Stimulated activated CD8-positive, alpha-beta memory T cell treated with anti-CD3 and anti-CD28 coated beads, Interleukin-2, amount 100 ng/mL, for 48 hours (primary cell): Measurements from ENCODE around the gene KIRREL1.

Experiments
- DNase-seq, 2 donors: peaks; one replicate each; pipeline ENCODE4 v3.0.0-alpha.2; 2020; ENCODE audit warnings: low read depth in 2 of 2

The KIRREL1 gene

DNA sequence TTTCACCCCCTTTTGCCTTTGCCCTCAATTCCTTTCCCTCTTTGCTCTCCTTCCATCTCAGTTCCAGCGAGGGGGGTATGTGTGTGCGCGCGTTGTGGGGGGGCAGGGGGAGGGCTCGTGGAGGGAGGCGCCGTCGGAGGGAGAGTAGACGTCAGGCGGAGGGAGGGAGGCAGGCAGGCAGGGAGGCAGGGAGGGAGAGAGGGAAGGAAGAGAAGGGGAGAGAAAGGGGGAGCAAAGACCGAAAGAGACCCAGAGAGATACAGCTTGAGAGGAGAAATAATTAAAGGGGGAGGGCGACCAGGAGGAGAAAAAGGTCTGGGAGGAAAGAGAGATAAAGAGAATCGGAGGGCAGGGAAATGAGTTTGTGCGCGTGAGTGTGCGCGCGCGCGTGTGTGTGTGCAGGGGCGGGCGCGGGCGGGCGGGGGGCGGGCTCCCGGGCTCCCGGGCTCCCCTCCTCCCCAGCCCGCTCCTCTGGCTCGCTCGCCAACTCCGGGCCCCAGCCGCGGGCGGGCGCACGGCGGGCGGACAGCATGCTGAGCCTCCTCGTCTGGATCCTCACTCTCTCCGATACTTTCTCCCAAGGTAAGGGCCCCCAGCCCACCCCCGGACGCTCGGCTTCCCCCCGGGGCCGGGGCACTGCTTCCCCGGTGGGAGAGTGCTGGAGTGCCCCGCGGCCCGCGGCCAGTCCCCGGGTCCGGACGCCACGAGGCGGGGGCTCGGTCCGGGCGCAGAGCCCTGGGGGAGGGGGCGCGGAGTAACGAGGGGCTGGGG, at the start of gene KIRREL1:
KIRREL1 (plus strand) TSS at position 499 of the 771 bp plus-strand sequence; CDS start at position 531, 32 bp downstream.
- peak in 1 of 2 donors; percentile 4 for DNase-seq

DNA sequence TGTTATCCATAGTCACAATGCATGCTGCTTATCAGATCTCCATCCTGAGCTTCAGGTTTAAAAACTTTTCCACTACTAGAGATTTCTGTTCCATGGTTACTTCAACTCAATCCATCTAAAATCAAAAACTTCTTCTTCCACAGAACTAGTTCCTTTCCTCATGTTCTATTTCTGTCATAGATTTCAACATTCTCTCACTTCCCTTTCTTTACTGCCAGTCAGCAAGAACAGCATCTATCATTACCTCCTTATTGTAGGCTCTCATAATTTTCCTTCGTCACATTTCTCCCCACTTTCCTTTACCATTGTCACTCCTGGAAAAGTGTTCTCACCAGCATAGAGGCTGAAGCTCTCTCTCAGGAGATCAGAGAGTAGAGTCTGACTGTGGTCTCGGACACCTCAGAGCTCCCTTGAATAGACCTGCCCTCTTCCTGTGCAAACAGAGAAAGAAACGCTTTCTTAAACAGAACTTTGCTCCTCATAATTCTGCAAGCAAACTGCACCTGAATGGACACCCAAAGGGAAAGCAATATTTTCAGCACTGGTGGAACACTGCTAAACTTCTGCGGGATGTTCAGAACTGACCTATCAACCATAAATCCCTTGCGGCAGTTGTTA, 48.7 kb upstream of the KIRREL1 start:
- DNase-seq: no peak

DNA sequence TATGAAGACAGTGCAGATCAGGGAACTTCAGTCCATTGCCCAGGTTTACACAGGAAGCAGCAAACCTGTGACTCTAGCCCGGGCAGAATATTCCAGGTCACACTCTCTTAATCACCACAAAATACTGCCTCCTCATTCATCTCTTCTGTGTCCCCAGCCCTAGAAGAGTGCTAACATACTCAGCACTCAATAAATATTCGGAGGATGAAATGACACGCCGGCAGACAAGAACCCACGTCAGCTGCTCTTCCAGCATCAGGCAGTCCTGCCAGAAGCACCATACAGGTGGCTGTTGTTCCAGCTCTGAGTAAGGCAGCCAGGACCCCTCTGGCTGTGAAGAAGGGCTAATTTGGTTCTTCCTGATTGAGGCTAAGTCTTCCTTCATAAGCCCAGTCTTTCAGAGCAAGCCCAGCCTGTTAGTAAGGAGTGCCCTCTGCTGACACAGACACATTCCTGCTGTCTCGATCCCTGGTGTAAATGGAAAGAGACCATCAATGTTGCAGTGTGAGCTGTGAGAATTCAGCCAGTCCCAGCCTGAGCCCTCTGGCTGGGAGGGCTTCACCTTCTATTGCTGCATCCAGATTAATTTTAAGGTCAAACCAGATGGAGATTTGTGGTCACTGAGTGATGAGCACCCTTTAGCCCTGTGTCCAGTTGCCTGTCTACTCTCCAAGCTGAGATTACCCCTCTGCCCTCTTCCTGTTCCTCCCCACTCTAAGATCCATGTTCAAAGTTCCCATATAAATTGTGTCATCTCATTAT, 45.0 kb upstream of the KIRREL1 start:
- DNase-seq: no peak

DNA sequence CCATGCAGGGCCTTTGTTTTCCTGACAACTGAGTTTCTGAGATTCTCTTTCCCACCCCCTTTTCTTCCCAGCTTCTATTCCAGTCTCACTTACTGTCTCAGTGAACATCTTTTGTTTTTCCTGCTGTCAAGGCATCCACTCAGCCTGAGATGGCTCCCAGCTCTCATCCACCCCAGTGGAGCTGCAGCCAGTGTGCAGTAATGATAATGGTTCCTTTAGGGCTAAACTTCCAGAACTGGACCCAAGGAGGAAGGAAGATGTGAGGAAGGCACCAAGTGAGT, 44.4 kb upstream of the KIRREL1 start:
- DNase-seq: no peak

DNA sequence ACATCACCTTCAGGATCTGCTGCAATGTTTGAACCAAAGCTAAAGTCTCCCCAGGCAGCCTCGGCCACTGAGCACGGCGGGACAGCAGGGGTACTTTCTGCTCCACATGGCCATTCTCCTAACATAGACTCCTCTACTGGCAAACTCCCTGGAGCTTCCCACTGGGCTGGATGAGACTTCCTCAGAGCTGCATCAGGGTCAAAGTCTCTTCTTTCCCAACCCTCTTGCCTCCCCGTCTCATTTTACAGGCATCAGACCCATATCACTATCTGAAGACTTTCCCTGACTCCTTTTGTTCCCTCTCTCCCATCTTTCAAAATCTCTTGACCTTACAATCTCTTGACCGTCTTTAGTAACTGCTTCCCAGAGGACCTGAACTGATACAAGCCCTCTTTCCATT, 42.2 kb upstream of the KIRREL1 start:
- no peak for DNase-seq

DNA sequence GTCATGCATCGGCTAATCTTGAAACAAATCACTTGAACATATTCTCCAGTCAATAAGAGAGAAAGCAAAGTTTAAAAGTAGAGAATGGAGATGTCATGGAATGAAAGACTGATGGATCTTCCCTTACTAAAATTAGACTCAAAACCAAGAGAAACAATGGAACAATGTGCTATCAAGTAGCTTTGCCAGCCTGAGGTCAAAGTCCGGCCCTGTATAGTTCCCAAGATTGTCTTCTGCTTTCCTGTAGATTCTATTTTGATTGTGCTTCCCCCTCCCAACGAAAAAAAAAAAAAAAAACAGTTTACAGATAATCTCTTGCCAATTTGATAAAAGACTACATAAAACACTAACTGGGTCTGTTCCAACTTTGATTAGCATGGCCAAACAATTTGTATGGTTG, 40.8 kb upstream of the KIRREL1 start:
- DNase-seq: no peak

DNA sequence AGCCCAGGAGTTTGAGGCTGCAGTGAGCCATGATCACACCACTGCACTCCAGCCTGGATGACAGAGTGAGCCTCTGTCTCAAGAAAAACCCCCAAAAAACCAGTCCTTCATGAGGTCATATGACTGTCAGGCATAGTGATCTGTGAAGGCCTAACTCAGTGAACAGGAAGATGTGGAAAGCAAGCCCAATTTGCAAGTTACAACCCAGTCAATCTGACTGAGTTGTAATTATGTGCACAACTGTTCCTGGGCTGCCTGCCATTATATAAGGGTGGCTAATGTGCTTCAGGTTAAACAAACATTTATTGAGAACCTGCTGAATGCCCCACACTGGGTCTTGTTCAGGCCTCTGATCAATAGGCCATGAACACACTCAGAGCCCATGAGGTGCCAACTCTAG, 38.2 kb upstream of the KIRREL1 start:
- no peak for DNase-seq

DNA sequence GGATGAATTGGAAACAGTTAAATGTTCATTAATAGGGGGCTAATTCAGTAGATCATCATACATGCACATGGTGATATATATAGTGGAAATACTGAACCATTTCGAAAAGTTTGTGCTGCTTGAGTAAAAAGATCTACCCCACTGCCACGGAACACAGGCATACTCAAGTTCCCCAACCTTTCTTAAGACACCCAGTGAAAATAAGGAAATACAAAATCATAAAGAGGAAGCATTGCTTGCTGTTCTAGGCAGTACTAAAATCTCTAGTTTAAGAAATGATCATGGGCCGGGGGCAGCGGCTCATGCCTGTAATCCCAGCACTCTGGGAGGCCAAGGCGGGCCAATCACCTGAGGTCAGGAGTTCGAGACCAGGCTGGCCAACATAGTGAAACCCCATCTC, 37.6 kb upstream of the KIRREL1 start:
- DNase-seq: no peak

DNA sequence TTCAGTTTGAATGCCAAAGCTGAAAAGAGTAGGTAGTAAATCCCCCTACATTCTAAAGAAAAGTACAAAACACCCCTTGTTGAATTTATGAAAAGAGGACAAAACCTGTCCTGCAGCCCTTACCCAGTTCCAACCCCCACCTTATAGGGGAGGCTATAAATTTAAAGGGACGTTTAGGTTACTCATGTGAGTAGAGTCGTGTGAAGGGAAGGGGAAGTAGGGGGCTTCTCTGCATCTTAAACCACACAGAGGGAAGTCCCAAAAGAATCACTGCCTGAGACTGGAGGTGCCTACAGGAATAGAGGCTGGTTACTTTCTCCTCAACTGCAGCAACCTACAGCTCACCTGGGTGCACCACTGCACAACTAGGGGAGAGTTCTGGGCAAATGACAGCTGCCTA, 36.7 kb upstream of the KIRREL1 start:
- DNase-seq: no peak

DNA sequence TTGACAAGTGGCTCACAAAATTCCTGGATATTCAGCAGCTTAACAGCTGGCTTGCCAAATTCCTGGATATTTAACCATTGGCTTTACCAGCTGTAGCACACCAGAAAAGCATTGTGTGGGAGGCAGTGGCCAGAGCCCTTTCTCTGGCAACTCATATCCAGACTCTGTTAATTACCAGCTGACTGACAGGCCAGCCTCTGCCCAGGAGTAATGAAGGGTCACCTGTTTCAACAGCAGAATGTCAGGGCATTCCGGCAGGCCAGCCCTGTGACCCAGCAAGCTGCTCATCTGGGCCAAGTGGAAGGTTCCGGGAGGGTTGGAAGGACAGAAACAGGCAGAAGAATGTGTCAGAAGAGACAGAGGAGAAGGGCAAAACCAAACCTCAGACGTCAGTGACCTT, 35.2 kb upstream of the KIRREL1 start:
- no peak for DNase-seq

DNA sequence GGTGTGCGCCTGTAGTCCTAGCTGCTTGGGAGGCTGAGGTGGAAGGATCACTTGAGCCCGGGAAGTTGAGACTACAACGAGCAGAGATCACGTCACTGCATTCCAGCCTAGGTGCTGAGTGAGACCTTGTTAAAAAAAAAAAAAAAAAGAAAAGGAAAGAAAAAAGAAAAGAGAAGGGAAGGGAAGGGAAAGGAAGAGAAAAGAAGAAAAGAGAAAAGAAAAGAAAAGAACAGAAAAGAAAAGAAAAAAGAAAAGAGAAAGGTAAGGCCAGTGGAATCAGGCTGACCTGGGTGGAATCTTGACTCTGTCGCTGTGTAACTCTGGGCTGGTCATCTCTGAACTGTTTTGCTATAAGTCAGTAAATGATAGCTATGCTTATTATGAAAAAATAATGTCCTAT, 33.7 kb upstream of the KIRREL1 start:
- DNase-seq: no peak

DNA sequence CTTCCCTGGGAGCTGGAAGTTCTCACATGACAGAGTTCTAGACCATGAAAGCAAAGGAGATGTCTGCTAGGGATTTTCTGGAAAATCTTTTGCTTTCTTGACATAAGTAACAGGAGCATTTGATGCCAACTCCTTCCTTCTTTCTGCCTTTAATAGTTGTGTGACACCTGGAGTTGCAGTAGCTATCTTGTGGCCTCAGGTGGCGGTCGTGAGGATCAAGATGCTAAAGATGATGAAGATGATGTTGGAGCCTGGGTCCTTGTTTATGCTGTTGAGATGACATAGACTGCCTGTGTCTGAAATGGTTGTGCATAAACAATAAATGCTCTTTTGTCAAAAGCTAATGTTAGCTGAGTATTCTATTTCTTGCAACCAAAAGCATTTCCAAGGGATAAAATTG, 32.7 kb upstream of the KIRREL1 start:
- no peak for DNase-seq

DNA sequence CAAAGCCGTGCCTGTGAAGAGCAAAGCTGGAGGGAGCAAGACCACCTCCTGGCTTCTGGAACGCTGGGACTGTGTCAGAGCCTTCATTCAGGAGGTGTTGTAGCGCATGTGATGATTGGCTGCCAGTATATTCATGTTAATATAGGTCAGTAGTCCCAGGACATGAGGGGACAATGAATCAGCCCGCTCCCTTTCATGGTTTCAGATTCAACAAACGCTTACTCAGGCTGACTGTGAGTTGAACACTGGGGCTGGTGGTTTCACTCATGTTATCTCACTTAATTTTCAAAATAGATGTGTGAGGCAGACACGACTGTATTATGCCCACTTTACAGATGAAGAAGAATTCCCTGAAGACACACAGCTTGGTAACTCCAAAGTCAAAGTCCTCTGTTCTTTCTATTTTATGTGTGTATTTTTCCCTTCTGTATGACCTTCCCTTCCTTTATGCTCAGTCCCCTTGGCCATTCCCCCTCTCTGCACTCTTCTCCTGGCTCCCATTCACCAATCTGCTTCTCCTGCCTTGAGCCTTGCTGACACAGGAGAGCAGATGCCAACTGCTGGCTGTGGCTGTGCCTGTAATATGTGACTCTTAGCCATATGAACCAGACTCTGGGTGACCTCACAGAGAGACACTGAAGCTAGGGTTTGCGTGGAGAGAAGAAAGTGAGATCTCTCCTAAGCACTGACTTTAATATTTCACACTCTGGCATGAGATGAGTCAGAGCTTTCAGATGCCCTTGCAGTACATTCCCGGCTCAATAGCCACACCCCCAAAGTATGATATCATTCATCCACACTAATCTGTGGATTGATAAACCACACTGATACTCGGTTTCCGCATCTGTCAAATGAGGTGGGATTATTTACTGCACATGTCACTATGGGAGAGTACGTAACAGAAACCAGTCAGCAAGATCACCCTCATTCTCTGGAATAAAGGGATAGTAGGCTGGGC, 31.4 kb upstream of the KIRREL1 start:
- DNase-seq: no peak

DNA sequence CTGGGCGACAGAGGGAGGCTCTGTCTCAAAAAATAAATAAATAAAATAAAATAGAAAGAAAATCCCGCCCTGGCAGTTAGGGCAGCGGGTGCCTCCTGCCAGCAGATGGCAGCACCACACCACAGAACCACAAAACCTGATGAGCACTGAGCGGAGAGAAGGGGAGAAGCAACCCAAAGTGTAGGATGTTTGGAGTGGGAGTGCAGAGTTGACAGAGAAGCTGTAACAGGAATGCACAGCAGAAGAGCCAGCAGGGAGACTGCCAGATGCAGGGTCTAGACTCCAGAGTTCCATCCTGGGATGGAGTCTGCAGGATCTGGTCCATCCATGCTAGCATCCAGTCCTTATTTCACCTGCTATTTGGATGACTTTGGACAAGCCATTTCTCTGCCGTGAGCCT, 29.7 kb upstream of the KIRREL1 start:
- DNase-seq: peak; percentile 34 to 36

DNA sequence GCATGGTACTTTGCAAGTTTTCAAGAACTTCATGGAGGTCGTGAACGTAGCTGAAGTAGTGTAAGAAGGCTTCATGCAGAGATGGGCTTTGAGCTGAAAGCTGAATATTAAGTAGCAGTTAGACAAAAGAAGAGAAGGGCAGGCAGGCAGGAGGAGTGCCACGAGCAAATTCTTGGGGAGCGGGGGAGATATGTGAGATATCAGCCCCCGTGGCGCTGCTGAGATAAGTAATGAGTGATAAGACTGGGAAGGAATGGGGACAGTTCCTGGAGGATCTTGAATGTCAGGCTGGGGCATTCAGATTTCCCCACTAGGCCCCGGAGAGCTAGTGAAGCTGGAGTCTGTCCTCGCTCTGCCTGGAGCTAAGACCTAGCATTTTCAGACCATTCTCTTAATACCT, 27.9 kb upstream of the KIRREL1 start:
- DNase-seq: no peak

DNA sequence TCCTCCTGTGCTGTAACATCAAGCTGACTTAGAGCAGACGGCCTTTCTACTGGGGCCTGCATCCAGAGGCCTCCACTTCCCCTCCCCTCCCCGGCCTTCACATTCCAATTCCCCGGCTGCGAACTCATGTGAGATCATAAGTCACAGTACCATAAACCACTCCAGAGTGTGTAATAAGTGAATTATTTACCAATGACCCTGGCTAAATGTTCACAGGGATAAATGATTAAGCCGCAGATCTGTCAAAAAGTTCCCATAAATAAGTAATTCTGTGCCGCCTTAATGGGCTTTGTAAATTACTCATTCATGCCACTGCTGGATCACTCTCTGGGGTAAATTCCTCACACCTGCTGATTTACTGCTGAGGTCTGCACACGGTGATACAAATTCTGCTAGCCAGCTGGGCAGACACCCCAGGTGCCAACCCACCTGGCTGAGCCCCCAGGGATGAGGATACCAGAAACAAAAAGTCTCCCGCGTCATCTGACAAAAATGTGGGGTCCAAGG, 27.4 kb upstream of the KIRREL1 start:
- DNase-seq: no peak

DNA sequence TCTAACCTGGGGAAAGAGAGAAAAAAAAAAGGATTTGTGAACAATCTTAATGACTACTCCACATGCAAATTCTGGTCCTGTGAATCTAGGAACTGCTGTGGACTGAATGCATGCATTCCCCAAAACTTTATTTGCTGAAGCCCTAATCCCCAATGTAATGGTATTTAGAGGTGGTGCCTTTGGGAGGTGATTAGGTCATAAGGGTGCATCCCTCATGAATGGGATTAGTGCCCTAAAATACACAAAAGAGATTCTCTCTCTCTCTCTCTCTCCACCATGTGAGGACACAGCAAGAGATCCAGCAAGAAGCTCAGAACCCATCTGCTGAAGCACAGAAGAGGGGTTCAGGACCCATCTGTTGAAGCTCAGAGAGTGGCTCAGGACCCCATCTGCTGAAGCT, 26.2 kb upstream of the KIRREL1 start:
- DNase-seq: no peak

DNA sequence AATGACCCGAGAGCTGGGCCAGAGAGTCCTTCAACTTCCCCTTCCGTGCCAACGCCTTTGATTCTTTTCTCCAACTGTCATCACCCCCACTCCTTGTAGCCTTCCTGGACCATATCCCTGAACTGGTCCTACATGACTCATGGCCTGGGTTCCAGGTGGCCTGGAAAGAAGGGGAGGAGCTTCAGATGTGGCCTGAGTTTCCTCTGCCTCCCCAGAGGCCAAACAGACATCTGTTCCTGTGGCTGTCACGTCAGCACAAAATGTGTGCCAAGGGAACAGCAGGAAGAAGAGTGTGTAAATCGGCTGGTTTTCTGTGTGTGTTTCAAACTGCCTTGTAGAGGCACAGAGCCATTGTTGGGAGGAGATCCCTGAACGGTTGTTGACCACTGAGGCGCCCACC, 24.9 kb upstream of the KIRREL1 start:
- DNase-seq: no peak

DNA sequence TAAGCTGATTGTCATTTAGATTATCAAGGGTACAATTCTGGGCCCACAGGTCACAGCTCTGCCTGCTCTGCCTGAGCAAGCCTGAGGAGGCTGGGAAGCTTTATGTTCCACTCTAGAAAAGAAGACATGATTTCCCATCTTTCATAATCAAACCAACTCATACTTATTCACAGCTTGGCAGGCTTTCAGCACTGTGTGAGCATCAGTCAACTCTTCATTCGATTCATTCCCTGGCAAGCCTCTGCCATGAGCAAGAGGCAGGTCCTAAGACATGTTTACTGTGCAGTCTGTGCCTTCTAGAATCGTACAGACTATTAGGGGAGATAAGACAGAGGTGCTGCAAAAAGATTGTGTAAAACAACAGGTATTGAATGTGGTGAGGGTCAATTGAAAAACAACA, 24.5 kb upstream of the KIRREL1 start:
- DNase-seq: no peak

DNA sequence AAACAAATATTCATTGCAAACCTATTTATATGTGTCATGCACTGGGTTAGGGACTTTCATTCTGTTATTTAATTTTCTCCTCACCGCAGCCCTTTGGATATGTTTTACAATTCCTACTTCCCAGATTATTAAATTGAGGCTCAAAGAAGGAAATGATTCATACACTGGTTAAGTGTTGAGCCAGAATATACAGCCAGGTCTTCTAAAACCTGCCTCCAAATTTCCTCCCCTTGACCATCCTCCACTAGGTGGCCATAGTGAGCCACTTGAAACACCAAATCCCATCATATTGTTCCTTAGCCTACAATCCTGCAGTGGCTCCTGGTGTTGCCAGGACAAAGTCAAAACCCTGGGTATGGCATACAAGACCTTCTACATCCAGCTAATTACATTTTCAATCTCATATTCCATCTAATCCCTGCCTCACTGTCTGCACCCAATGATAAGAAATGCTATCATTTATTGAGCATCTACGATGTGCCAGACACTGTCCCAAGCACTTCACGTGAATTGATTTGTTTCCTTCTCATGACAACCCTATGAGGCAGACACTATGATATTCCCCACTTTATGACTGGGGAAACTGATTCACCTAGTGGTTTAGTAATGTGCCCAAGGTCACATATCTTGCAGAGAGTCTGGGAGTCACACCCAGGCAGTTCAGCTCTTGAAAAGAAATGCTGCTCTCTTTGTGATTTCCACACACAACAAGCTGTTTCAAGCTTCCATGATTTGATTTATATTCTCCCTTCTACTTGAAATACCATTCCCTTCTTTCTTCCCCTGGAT, 23.6 kb upstream of the KIRREL1 start:
- no peak for DNase-seq

DNA sequence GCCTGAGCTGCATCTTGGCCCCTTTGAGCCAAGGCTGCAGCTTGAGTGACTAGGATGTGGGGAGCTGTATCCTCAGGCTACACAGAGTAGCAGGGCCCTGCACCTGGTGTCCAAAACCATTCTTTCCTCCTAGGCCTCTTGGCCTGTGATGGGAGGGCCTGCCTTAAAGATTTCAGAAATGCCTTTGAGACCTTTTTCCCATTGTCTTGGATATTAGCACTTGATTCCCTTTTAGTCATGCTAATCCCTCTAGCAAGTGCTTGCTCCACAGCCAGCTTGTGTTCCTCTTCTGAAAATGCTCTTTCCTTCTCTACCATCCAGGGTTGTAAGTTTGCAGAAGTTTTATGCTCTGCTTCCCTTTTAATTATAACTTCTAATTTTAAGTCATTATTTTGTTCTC, 21.7 kb upstream of the KIRREL1 start:
- DNase-seq: no peak
